Natural killer cell treated with Interleukin-12 subunit alpha and Interleukin-12 subunit beta and Interleukin-15 and Interleukin-18, amount 100 ng/mL, for 72 hours (primary cell): ENCODE results near the gene ADAM23. TPM values are rescaled to one million over a fixed set of nuclear protein-coding genes. Genes with fewer than 3 reads are reported as not detected.

ENCODE experiments used
- ATAC-seq, 2 donors: fragments of 150-1000 bp; cut with Tn5 transposase in 1 of 2; sonication (Bioruptor Pico), chemical (Tn5 transposase) in 1 of 2; 2 replicates each; pipeline ENCODE4 v1.10.0; 2021
- DNase-seq: peaks from one replicate; pipeline ENCODE4 v3.0.0; 2022; ENCODE audit warnings: low spot score
- H3K27ac Mint-ChIP-seq, 2 donors: 1 replicate in 1 of 2; 2 replicates in 1 of 2; pipeline ENCODE4 v1.8.0; 2022; ENCODE audit warnings: mixed read lengths in 2 of 2, mild to moderate bottlenecking in 1 of 2, moderate library complexity in 1 of 2
- H3K27me3 Mint-ChIP-seq, 2 donors: 1 replicate in 1 of 2; 2 replicates in 1 of 2; pipeline ENCODE4 v1.8.0; 2022; ENCODE audit warnings: mixed read lengths in 2 of 2
- H3K36me3 Mint-ChIP-seq: one replicate; pipeline ENCODE4 v1.8.0; 2022; ENCODE audit warnings: mixed read lengths
- H3K4me1 Mint-ChIP-seq, 2 donors: 1 replicate in 1 of 2; 2 replicates in 1 of 2; pipeline ENCODE4 v1.8.0; 2022; ENCODE audit warnings: low read depth in 2 of 2, mixed read lengths in 2 of 2, mild to moderate bottlenecking in 1 of 2
- H3K4me3 Mint-ChIP-seq: one replicate; pipeline ENCODE4 v1.8.0; 2022; ENCODE audit warnings: mixed read lengths
- H3K9me3 Mint-ChIP-seq: 2 replicates; pipeline ENCODE4 v1.8.0; 2022; ENCODE audit warnings: mixed read lengths
- total RNA-seq, 2 donors: library from RNA; stranded (reverse); gene quantifications; one replicate each; pipeline ENCODE4 v1.2.3, GENCODE V29; 2022

ADAM23 gene
- total RNA-seq, 2 donors from 2014 or later: not detected

DNA sequence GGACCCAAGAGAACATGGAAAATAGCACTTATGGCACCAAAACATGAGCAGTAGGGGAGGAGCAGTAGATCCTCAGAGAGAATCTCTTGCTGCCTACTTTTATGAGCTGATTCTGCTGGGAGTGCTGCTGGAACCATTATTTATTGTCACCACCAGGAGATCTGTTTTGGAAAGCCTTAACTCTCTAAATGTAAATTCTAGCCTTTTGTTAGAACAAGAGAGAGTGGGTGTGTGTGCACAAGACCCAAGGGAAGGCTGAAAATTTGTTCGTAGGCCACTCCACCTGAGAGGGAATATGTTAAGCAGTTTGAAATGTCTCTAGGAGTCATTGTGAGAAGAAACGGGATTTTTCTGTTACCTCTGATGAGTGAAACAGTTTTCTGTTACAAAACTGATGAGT, 182.8 kb downstream of the ADAM23 start:
- Mint-ChIP-seq H3K9me3 (no peaks in the 10 kb centered on the region), H3K27me3 (peaks cover 6 to 32% of the 10 kb centered on the region in 2 donors), H3K36me3 (no peaks in the 10 kb centered on the region), H3K4me1 (no peaks in the 10 kb centered on the region), H3K27ac (no peak overlapping the region), H3K4me3 (no peak overlapping the region)
- ATAC-seq (no peak), DNase-seq (no peak)

DNA sequence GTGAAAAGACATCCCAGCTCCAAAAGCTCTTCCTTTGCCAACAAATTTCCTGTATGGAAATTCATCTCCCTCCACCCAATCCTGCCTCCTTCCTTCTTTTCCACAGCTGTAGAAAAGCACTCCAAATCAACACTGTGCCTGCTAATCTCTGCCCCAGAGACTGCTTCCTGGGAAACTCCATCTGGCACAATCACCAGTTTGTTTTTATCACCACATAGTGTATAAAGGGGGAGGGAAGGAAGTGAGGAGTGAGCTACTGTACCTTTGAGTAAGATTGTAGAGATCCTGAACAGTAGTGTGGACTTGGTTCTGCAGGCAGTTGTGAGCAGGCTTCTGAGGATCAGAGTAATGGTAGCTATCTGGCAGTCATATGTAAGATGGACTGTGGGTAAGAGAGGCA, 184.3 kb downstream of the ADAM23 start:
- H3K27me3 Mint-ChIP-seq: peaks cover 6 to 32% of the 10 kb centered on the region in 2 donors
- no peak overlapping the region for H3K27ac Mint-ChIP-seq
- no peaks in the 10 kb centered on the region for H3K4me1 Mint-ChIP-seq
- ATAC-seq (no peak), DNase-seq (no peak)
- H3K4me3 Mint-ChIP-seq: no peak overlapping the region
- no peaks in the 10 kb centered on the region for H3K9me3 Mint-ChIP-seq
- H3K36me3 Mint-ChIP-seq: no peaks in the 10 kb centered on the region

DNA sequence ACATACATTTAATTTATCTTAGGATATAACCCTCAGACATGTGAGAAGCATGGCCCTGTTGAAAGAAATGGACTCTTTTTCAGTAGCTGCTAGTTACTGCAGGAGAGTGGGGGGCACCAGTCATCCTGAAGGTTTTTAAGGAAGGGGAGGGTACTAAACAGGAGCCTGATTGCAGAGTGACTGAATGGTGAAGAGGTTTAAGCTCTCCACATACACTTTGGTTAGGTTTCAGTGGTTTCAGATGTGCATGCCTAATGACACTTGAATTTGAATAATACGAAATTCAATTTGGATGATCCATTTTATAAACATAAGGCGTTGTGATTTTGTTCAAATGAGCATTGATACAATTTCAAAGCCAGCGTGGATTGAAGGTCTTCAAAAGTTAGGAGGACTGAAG, 188.0 kb downstream of the ADAM23 start:
- H3K4me3 Mint-ChIP-seq: no peak overlapping the region
- peaks cover 6 to 32% of the 10 kb centered on the region in 2 donors for H3K27me3 Mint-ChIP-seq
- DNase-seq (no peak), ATAC-seq (no peak)
- H3K36me3 Mint-ChIP-seq: no peaks in the 10 kb centered on the region
- H3K27ac Mint-ChIP-seq: no peak overlapping the region
- H3K4me1 Mint-ChIP-seq: no peaks in the 10 kb centered on the region
- H3K9me3 Mint-ChIP-seq: no peaks in the 10 kb centered on the region

DNA sequence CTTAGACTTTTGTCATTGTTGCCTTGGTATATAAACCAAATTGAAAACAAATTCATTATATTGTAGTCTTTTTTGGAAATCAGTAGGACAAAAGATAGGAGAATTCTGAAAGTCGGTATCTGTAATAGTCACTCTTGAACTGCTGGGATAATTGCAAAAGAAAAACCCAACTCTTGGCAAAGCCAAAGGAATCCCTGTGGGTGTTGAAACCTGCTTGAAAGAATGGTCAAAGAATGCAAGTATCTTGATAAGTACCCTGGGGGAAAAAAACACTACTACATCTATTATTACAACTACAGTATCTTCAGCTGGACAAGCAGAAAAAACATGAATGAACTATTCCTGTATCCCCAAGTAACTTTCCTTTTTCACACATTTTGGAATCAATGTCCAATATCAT, 191.7 kb downstream of the ADAM23 start:
- ATAC-seq: no peak
- Mint-ChIP-seq H3K36me3 (no peaks in the 10 kb centered on the region), H3K4me3 (no peak overlapping the region), H3K27me3 (peaks cover 0 to 7% of the 10 kb centered on the region in 2 donors), H3K4me1 (no peaks in the 10 kb centered on the region), H3K27ac (no peak overlapping the region), H3K9me3 (no peaks in the 10 kb centered on the region)
- DNase-seq: no peak

DNA sequence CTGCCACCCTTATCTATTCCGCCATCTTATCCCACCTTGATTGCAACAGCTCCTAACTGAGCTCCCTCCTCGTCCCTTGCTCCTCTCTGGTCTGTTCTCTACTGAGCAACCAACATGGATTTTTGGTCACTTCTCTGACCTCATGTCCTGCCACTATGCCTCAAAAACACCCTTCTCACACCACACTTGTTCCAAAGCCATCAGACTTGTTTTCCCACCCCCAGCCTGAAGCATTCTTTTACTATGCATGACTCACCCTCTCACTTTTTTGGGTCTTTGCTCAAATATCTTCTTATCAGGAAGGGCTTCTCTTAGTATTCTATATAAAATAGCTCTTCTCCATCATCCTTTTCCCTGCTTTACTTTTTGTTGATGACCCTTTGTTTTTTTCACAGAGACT, 196.3 kb downstream of the ADAM23 start:
- Mint-ChIP-seq H3K27me3 (peaks cover 0 to 9% of the 10 kb centered on the region in 2 donors), H3K4me1 (no peaks in the 10 kb centered on the region), H3K36me3 (no peaks in the 10 kb centered on the region), H3K4me3 (no peak overlapping the region), H3K9me3 (no peaks in the 10 kb centered on the region), H3K27ac (no peak overlapping the region)
- ATAC-seq (no peak), DNase-seq (no peak)

DNA sequence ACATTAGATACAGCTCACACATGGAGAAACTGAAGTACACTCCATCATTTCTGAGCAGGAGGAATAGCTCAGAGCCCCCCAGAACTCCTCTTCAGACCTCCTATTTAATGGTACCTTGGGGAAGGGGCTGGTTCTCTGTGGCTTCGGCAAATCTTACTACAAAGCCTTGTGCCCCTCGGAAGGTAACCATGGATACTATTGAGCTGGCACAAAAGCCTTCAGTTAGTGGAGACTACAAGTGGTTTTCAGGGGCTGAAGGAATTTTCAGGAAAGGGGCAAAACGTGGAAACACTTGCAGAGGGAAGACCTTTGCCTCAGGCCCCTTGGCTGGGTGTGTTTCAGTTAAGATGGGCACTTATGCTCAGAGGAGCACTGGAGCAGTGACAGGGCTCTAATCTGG, 197.9 kb downstream of the ADAM23 start:
- ATAC-seq: no peak
- H3K4me1 Mint-ChIP-seq: no peaks in the 10 kb centered on the region
- no peak overlapping the region for H3K4me3 Mint-ChIP-seq
- no peak for DNase-seq
- no peaks in the 10 kb centered on the region for H3K36me3 Mint-ChIP-seq
- H3K9me3 Mint-ChIP-seq: no peaks in the 10 kb centered on the region
- peaks cover 0 to 11% of the 10 kb centered on the region in 2 donors for H3K27me3 Mint-ChIP-seq
- no peak overlapping the region for H3K27ac Mint-ChIP-seq

DNA sequence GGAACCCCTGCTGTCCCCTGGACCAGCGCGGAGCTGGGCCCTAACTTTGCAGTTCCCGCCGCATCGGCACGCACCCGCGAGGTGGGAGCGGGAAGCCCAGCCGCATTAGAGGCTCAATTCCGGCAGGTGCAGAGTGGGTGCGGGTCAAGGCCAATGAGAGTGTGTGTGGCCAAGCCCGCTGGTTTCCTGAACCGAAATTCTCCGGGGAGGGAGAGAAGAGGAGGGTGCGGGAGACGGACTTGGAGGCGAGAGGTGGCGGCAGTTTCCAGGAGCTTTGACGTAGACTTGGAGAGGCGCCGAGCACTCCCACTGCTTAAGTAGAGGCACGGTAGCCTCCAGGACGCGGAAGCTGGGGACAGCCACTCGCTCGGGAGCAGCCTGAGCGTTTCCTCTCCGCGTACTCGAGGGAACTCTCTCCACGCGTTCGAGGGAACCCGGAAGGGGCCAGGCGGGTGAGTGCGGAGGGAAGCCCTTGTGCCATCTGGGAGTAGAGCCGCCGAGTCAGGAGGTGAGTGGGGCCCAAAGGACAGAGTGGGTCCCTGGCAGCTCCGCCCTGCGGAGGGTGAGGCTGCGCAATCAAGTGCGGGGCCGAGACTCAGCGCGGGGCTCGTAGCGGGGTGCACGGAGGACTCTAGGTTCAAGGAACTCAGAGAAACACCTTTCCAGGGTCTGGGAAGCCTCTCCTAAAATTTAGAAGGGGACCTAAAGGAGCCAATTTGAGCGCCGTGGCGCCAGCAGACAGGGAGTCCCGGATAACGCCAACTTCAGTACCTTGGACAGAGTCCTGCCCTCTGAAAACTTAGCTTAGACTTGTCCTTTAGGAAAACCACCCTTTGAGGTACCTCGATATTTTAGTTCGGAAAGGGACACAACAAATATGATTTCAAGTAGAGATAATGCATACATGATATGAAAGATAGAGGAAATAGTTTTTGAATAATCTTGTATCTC, 199.0 kb downstream of the ADAM23 start, which contains the start of gene FAM237A:
Gene FAM237A (plus strand): TSS at position 413 of the 951 bp plus-strand sequence. CDS start 1,750 bp downstream, outside the sequence.
- ATAC-seq: no peak
- H3K9me3 Mint-ChIP-seq: peaks cover 2% of the 10 kb centered on the region
- H3K36me3 Mint-ChIP-seq: no peaks in the 10 kb centered on the region
- no peak within 1 kb of the TSS for H3K27ac Mint-ChIP-seq
- H3K4me1 Mint-ChIP-seq: no peaks in the 10 kb centered on the region
- H3K27me3 Mint-ChIP-seq: peaks cover 4 to 11% of the 10 kb centered on the region in 2 donors
- H3K4me3 Mint-ChIP-seq: no peak within 1 kb of the TSS
- DNase-seq: no peak

DNA sequence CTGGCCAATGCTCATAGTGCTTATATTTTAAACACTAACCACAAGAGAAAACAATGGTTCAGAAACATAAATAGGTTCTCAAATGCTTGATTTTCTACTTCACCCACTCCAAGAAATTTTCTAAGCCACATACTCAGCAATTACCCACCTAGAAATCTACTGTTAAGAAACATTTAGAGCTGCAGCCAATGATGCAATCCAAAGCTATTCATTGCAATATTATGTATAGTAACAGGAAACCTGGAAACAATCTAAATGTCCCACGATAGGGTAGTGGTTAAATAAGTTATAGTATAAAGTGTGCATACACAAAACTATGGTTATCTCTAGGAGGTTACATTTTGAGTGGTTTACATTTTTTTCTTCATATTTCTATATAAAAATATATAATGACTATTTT, 204.7 kb downstream of the ADAM23 start:
- DNase-seq (no peak), ATAC-seq (no peak)
- H3K9me3 Mint-ChIP-seq: peaks cover 3% of the 10 kb centered on the region
- no peak overlapping the region for H3K4me3 Mint-ChIP-seq
- H3K27me3 Mint-ChIP-seq: peaks cover 6 to 11% of the 10 kb centered on the region in 2 donors
- H3K36me3 Mint-ChIP-seq: no peaks in the 10 kb centered on the region
- H3K27ac Mint-ChIP-seq: no peak overlapping the region
- no peaks in the 10 kb centered on the region for H3K4me1 Mint-ChIP-seq

DNA sequence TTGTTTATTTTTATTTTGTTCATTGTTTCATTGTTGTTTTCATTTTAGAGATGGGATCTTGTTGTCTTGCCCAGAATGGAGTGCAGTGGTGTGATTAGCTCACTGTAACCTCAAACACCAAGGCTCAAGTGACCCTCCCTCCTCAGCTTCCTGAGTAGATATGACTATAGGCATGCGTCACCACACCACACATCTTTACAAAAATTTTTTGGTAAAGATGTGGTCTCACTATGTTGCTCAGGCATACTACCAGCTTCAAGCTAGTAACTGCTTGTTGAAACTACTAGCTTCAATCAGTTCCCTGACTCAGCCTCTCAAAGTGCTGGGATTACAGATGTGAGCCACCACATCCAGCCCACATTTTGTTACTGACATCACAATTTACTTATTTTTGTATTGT, 213.8 kb downstream of the ADAM23 start:
- peaks cover 0 to 7% of the 10 kb centered on the region in 2 donors for H3K27me3 Mint-ChIP-seq
- no peaks in the 10 kb centered on the region for H3K4me1 Mint-ChIP-seq
- ATAC-seq: no peak
- no peak overlapping the region for H3K27ac Mint-ChIP-seq
- H3K9me3 Mint-ChIP-seq: peaks cover 7% of the 10 kb centered on the region
- H3K36me3 Mint-ChIP-seq: peaks cover 5% of the 10 kb centered on the region
- no peak for DNase-seq
- no peak overlapping the region for H3K4me3 Mint-ChIP-seq

DNA sequence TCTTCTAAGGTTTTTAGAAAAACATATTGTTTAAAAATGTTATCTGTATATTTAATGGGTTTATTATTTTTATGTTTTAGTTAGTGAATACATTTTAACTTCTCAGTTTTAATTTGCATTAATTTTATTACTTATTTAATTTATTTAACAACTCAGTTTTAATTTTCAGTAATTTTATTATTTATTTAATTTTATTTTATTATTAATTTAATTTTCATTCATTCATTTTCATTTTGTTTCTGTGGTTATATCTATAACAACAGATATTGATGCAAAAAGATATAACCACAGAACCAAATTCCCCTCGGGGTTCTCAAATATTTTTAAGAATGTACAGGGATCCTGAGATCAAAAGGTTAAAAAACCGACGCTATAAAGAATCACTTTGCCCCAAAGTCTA, 221.9 kb downstream of the ADAM23 start:
- ATAC-seq (no peak), DNase-seq (no peak)
- H3K9me3 Mint-ChIP-seq: no peaks in the 10 kb centered on the region
- no peak overlapping the region for H3K4me3 Mint-ChIP-seq
- no peaks in the 10 kb centered on the region for H3K36me3 Mint-ChIP-seq
- H3K4me1 Mint-ChIP-seq: no peaks in the 10 kb centered on the region
- H3K27ac Mint-ChIP-seq: no peak overlapping the region
- peaks cover 14 to 24% of the 10 kb centered on the region in 2 donors for H3K27me3 Mint-ChIP-seq

Other genes starting within 250 kb of the ADAM23 start
- 1 to 10 TPM; 3.9 to 6.0 TPM for gene ZDBF2, start 168.9 kb upstream of the ADAM23 start, total RNA-seq
- gene FAM237A, start 199.0 kb downstream of the ADAM23 start, total RNA-seq: not detected